Sigmoid colon (tissue), 7 donors: ENCODE data around the gene XRRA1. TPM values are rescaled to one million over a fixed set of nuclear protein-coding genes. Genes with fewer than 3 reads are reported as not detected.

Experiments
- DNase-seq: peaks from one replicate; pipeline ENCODE4 v3.0.0-alpha.2; 2019
- H3K27ac ChIP-seq, 4 donors: fragments of 200-600 bp; sonication (generic); one replicate each; pipeline ENCODE4 v1.5.1; 2016 to 2019; ENCODE audit warnings: mild to moderate bottlenecking in 1 of 4
- H3K27me3 ChIP-seq, 3 donors: fragments of 200-600 bp; sonication (generic); one replicate each; pipeline ENCODE4 v1.5.1; 2019; ENCODE audit warnings: mild to moderate bottlenecking in 1 of 3
- H3K36me3 ChIP-seq, 4 donors: fragments of 200-600 bp; sonication (generic); one replicate each; pipeline ENCODE4 v1.5.1; 2016 to 2019
- H3K4me1 ChIP-seq, 4 donors: fragments of 200-600 bp; sonication (generic); one replicate each; pipeline ENCODE4 v1.5.1; 2017 to 2019
- H3K4me3 ChIP-seq, 4 donors: fragments of 200-600 bp; sonication (generic); one replicate each; pipeline ENCODE4 v1.5.1; 2017 to 2019; ENCODE audit warnings: mild to moderate bottlenecking in 2 of 4, moderate library complexity in 1 of 4
- H3K9me3 ChIP-seq, 4 donors: fragments of 200-600 bp in 3 of 4; sonication (generic) in 3 of 4; one replicate each; pipeline versions ENCODE4 v1.5.1 to v1.6.1; 2013 to 2019
- EP300 ChIP-seq, 4 donors: sonication (generic); formaldehyde crosslinking; IDR thresholded peaks; one replicate each; pipeline ENCODE4 v1.6.1; 2017; ENCODE audit warnings: antibody characterized with exemption in 4 of 4
- POLR2A ChIP-seq, 2 donors: fragments of 450-650 bp; IDR thresholded peaks; one replicate each; pipeline ENCODE4 v1.6.1; 2016; ENCODE audit warnings: antibody characterized with exemption in 2 of 2, mild to moderate bottlenecking in 2 of 2, moderate library complexity in 2 of 2
- POLR2AphosphoS5 ChIP-seq, 4 donors: sonication (generic); formaldehyde crosslinking; IDR thresholded peaks; one replicate each; pipeline ENCODE4 v1.6.1; 2017; ENCODE audit warnings: antibody characterized with exemption in 4 of 4
- WGBS, 2 donors: extraction: QIAGEN DNeasy Blood & Tissue Kit; methylation state at CpG; one replicate each; pipeline ENCODE4 v1.1.7; 2013; 5-methylcytosine and 5-hydroxymethylcytosine counted together
- intact Hi-C: fragments of 100-400 bp; cut with DNase I; formaldehyde crosslinking; loops from one replicate; pipeline ENCODE4 v1.15.1; 2023
- polyA plus RNA-seq, 3 donors: library from polyadenylated mRNA; stranded (reverse); fragments of 200-250 nt; gene quantifications; one replicate each; pipeline ENCODE4 v1.2.3, GENCODE V29; 2013
- total RNA-seq, 4 donors: library from RNA; depleted of rRNA; stranded (reverse); fragments of >200 nt; gene quantifications; one replicate each; pipeline ENCODE4 v1.1.0, GENCODE V29; 2016
- TF ChIP-seq, protein P1 (sequence below), 4 experiments: fragments of 450-650 bp in 3 of 4; fragments of 200-600 bp in 1 of 4; IDR thresholded peaks; one replicate each; pipeline ENCODE4 v1.5.1; 2016 to 2019; ENCODE audit warnings: antibody characterized with exemption in 4 of 4, mild to moderate bottlenecking in 3 of 4, moderate library complexity in 2 of 4
- donor health status: healthy with polysubstance abuse.
- donor health status: Bipolar disorder and iron deficiency.
- donor health status: healthy.

XRRA1 gene
- total and polyA plus RNA-seq, 7 donors, result under 0.01 to 27.3 (median 11.9) TPM

DNA sequence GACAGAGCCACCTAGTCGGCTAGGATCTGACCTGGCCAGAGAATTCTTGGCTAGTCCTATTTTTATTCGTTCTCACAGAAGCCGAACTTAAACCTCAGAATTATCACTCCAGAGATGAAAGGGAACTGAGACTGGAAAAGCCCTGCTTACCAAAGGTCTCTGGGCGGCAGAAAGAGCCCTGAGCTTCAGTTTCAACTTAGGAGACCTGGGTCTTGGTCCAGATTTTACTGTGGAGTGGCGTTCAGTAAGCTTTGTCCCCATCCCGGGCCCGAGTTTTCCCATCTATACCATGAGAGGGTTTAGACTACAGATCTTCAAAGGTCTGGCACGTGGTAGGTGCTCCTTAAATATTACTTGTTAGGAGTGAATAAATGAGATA lies 40.4 kb upstream of the XRRA1 start:
- Histone ChIP-seq H3K27ac (peak overlapping the region; percentile 67 to 71 (median 71)), H3K36me3 (no peaks in the 10 kb centered on the region), H3K4me1 (peaks cover 0 to 12% (median 6%) of the 10 kb centered on the region in 4 donors), H3K4me3 (peak overlapping the region; percentile 48 to 74 (median 64)), H3K27me3 (no peaks in the 10 kb centered on the region), H3K9me3 (no peaks in the 10 kb centered on the region)
- no peak for DNase-seq
- no peak for TF ChIP-seq EP300 (IDR thresholded peaks at IDR 0.05)
- TF ChIP-seq POLR2AphosphoS5 (IDR thresholded peaks at IDR 0.05), result no peak
- TF ChIP-seq, protein P1, sequence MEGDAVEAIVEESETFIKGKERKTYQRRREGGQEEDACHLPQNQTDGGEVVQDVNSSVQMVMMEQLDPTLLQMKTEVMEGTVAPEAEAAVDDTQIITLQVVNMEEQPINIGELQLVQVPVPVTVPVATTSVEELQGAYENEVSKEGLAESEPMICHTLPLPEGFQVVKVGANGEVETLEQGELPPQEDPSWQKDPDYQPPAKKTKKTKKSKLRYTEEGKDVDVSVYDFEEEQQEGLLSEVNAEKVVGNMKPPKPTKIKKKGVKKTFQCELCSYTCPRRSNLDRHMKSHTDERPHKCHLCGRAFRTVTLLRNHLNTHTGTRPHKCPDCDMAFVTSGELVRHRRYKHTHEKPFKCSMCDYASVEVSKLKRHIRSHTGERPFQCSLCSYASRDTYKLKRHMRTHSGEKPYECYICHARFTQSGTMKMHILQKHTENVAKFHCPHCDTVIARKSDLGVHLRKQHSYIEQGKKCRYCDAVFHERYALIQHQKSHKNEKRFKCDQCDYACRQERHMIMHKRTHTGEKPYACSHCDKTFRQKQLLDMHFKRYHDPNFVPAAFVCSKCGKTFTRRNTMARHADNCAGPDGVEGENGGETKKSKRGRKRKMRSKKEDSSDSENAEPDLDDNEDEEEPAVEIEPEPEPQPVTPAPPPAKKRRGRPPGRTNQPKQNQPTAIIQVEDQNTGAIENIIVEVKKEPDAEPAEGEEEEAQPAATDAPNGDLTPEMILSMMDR (IDR thresholded peaks at IDR 0.05), result no peak
- no peak for TF ChIP-seq POLR2A (IDR thresholded peaks at IDR 0.05)
- 2 to 6% methylated on average over 8 of the region's 8 CpGs for WGBS, 2 donors
- intact Hi-C loops, result loop anchor here (5.0 kb wide), 1 partner anchor 37 kb away; no protein-coding TSS in a partner anchor

DNA sequence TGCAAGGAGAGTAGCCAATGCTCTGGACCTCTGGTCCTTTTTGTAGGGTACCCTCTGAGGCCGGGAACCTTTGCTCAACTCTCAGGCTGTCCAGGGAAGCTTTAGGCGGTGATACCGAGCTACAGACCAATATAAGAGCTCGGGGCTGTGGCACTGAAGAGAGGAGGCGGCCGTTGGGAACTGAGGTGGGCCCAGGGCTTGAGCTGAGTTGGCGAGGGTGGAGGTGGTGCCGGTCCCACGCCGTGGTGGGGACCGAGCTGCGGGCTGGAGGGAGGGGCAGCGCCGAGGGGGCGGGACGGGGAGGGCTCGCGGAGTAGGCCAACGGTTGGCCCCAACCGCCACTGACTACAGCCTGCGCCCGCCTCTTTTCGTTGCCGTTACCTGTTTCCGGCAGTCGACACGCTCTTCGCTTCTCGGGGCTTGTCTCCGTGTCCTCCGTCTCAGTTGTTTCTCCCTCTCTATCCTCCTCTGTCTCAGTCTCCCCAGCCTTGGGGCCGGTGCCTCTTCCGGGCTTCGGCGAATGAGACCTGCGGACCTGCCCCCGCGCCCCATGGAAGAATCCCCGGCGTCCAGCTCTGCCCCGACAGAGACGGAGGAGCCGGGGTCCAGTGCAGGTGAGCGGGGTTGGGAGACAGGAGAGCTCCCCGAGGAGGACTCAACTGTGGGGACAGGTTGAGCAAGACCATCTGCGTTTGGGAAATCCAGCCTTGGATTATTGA lies 39.8 kb upstream of the XRRA1 start, which contains the start of gene NEU3:
Gene NEU3, plus strand, starts transcription at position 393 of the 719 bp plus-strand sequence. Its CDS starts 128 bp downstream, at position 521.
- DNase-seq, result peak; percentile 84
- Histone ChIP-seq H3K36me3 (no peaks in the 10 kb centered on the region), H3K4me3 (peak within 1 kb of the TSS; percentile 48 to 74 (median 64)), H3K27ac (peak within 1 kb of the TSS; percentile 67 to 71 (median 71)), H3K27me3 (no peaks in the 10 kb centered on the region), H3K9me3 (no peaks in the 10 kb centered on the region), H3K4me1 (peaks cover 0 to 12% (median 6%) of the 10 kb centered on the region in 4 donors)
- TF ChIP-seq EP300 (IDR thresholded peaks at IDR 0.05), result no peak
- TF ChIP-seq POLR2AphosphoS5 (IDR thresholded peaks at IDR 0.05), result peak; percentile 20 to 70 (median 60)
- WGBS, 2 donors, result 0 to 1% methylated on average over 46 of the region's 46 CpGs
- intact Hi-C loops, result loop anchor here (5.0 kb wide), 1 partner anchor 36 kb away; no protein-coding TSS in a partner anchor

DNA sequence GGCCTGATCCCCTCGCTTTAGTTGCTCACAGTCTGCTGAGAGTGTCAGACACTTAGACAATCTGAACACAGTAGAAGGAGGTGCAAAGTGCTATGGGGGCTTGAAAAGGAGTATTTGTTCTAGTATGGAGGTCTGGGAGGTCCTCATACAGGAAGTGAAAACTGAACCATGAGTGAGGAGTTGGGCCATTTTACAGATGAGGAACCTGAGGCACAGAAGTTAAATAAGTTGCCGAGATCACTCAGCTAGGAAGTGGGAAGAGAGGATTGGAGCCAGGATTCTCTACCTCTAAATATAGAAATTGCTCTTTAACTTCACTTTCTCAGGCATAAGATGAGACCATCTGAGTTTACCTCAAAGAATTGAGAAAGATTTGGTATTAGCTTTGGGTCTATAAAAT lies 35.8 kb upstream of the XRRA1 start:
- intact Hi-C loops, result loop anchor here (5.0 kb wide), 1 partner anchor 32 kb away; no protein-coding TSS in a partner anchor
- no peak for DNase-seq
- peaks cover 0 to 10% (median 5%) of the 10 kb centered on the region in 4 donors for H3K4me1 ChIP-seq
- no peak overlapping the region for H3K27ac ChIP-seq
- no peaks in the 10 kb centered on the region for H3K9me3 ChIP-seq
- WGBS, 2 donors, result 93 to 95% methylated on average over 2 of the region's 2 CpGs
- TF ChIP-seq, protein P1 (IDR thresholded peaks at IDR 0.05), result no peak
- no peak for TF ChIP-seq POLR2AphosphoS5 (IDR thresholded peaks at IDR 0.05)
- TF ChIP-seq EP300 (IDR thresholded peaks at IDR 0.05), result no peak
- TF ChIP-seq POLR2A (IDR thresholded peaks at IDR 0.05), result no peak
- H3K4me3 ChIP-seq, result no peak overlapping the region
- H3K36me3 ChIP-seq, result peaks cover 0 to 2% (median 0%) of the 10 kb centered on the region in 4 donors
- no peaks in the 10 kb centered on the region for H3K27me3 ChIP-seq

DNA sequence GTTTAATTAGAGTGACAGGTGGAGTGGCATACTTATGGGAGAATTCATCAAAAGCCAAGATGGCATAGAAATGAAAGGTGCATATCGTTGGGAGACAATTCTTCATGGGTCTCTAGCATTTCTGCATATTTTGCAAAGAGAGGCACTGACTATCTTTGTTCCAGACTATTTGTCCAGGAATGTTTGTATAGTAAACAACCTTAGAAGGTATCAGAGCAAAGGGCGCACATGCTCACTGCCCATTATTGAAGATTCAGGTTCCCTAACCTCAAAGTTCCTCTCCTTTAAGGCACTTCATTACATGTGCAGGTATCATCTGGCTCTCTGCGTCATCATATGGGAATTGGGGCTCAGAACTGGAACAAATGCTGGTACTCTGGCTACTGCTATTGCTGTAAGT lies 35.2 kb upstream of the XRRA1 start:
- Histone ChIP-seq H3K4me3 (no peak overlapping the region), H3K36me3 (peaks cover 0 to 4% (median 0%) of the 10 kb centered on the region in 4 donors), H3K4me1 (peaks cover 0 to 5% (median 2%) of the 10 kb centered on the region in 4 donors), H3K9me3 (no peaks in the 10 kb centered on the region), H3K27ac (no peak overlapping the region), H3K27me3 (no peaks in the 10 kb centered on the region)
- no peak for TF ChIP-seq POLR2AphosphoS5 (IDR thresholded peaks at IDR 0.05)
- TF ChIP-seq, protein P1 (IDR thresholded peaks at IDR 0.05), result no peak
- TF ChIP-seq EP300 (IDR thresholded peaks at IDR 0.05), result no peak
- TF ChIP-seq POLR2A (IDR thresholded peaks at IDR 0.05), result no peak
- WGBS, 2 donors, result 49 to 84% methylated on average over 3 of the region's 3 CpGs
- intact Hi-C loops, result no loop called here
- DNase-seq, result no peak

DNA sequence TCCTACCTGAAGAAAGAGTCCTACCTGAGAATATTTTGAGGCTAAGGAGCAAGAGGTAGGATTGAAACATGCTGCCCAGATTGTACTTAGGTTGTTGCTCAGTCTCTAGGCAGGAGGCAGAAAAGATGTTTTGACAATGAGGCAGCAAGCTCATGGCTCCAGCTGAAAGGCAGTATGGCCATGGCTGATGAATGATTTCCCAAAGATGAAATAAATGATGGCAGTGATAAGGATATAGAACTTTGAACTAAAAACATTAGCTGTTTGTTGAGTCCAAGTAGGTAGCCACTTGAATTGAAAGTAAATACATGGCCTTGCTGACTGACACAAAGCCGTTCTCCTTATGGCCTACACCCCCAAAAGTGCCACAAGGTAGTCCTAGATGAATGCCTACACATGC lies 33.0 kb upstream of the XRRA1 start:
- intact Hi-C loops, result no loop called here
- 71 to 92% methylated on average over 1 of the region's 1 CpG for WGBS, 2 donors
- H3K9me3 ChIP-seq, result no peaks in the 10 kb centered on the region
- H3K4me3 ChIP-seq, result no peak overlapping the region
- H3K27ac ChIP-seq, result no peak overlapping the region
- no peaks in the 10 kb centered on the region for H3K27me3 ChIP-seq
- peaks cover 0 to 14% (median 13%) of the 10 kb centered on the region in 4 donors for H3K36me3 ChIP-seq
- H3K4me1 ChIP-seq, result no peaks in the 10 kb centered on the region
- DNase-seq, result no peak
- TF ChIP-seq POLR2AphosphoS5 (IDR thresholded peaks at IDR 0.05) (no peak), POLR2A (IDR thresholded peaks at IDR 0.05) (no peak), EP300 (IDR thresholded peaks at IDR 0.05) (no peak)
- TF ChIP-seq, protein P1 (IDR thresholded peaks at IDR 0.05), result no peak
